NCI-H2171 treated with DMSO at 0.1 percent for 48 hours (cell line): Measurements from ENCODE around the gene GRID1.
"Not testable (repeated sequence)": the region's sequence is repeated elsewhere in the genome, so short reads cannot be mapped to it uniquely, and the experiment has no call there.

Experiments used
- DNase-seq: peaks from one replicate; lab custom pipeline; 2025; lab: John Stamatoyannopoulos, UW

GRID1 gene

GRCh38 chr10:86107131-86107530, 259.5 kb downstream of the GRID1 start:
- no peak for DNase-seq

DNA sequence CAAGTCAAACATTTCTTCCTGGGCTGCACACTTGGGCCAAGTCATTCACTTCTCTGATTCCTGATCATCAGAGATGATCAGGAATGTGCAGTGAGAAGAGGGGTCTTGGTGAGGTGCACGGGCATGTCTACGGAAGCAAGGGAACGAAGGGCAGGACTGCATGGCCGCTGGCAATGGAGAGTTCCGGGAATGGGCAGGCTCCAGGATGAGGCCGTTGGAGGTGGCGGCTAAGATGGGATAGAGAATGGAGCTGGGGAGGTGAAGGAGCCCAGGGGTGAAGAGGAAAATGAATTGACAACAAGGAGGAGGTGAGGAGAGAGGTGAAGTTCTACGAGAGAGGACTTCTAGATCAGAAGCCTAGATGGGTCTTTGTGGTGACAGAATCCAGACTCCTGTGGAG, 260.0 kb downstream of the GRID1 start:
- DNase-seq, result no peak

DNA sequence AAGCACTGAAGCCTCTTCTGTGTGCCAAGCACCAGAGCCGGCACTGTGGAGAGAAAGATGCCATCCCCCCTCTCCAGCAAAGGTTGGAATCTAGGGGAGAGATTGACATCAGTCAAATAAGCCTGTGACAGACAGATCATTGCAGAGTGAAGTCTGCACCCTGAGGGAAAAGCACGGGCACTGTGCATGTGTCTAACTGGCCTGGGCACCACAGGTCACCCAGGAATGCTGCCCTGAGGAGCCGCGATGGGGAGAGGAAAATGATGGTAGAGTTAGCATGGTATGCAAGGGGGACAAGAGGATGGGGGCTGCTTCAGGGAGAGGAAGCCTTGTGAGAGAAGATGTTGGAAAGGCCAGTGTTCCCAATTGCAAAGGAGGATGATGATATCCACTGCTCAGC, 261.0 kb downstream of the GRID1 start:
- no peak for DNase-seq

- no peak for DNase-seq
These were observed 261.4 kb downstream of the GRID1 start for GRCh38 chr10:86105181-86105580.

DNA sequence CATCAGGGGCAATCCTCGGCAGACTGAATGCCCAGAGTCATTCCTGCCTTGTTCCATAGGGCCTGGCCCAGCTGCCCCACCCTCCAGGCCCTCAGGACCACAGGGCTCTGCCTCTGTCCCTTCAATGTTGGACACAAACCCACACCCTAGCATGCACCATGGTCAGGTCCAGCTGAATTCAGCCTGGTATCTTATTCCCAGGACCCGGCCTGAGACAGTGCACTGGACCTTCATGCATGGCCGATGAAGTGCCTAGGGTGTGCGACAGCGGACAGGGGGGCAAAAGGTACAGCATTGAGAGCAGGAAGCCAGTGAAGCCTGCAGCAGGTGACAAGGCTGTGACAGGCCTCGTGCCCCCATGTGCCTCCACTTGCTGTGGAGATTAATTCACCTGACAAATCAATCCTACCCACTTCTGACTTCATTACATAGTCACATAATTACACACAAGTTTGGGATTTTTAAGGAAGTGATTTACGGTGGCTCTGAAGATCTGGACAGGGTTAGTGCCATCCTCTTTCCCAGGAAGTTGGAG, 261.9 kb downstream of the GRID1 start:
- no peak for DNase-seq

DNA sequence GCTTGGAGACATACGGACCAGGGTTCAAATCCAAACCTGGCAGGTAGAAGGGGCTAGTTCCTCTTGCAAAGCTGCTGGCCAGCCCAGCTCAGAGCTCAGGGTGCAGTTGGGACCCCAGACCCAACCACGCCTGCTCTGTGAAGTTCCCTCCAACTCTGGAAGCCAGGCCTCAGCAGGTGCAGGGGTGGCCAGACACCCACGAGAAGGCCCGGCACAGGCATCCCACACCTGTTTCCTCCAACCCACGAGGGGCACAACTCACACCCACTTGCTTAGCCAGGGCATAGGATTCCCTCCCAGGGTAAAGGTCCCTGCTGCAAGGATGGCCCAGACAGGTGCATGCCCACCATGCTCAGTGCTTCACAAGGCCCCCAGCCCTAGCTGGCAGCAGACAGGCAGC, 262.4 kb downstream of the GRID1 start:
- DNase-seq, result no peak

- no peak for DNase-seq
These were observed 263.0 kb downstream of the GRID1 start for GRCh38 chr10:86103391-86104101.

- DNase-seq, result no peak
These were observed 264.1 kb downstream of the GRID1 start for GRCh38 chr10:86102451-86102850.

DNA sequence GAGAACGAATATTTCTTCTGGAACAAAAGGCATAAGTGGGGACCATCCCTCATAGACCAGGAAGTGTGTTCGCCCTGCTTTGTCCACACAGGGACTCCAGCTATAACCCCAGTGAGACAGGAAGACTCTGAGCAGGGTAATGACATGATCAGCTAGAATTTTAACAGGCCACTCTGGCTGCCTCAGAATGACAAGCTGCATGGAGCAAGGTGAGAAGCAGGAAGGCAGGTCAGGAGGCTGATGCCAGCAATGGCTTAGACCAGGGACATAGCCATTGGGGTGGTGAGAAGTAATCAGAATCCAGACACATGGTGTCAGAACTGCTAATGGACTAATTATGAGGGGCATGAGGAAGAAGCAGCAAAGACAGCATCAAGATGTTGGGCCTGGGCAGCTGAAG, 264.6 kb downstream of the GRID1 start:
- DNase-seq, result no peak

GRCh38 chr10:86100581-86101061, 266.0 kb downstream of the GRID1 start:
- peak; percentile 4 for DNase-seq

DNA sequence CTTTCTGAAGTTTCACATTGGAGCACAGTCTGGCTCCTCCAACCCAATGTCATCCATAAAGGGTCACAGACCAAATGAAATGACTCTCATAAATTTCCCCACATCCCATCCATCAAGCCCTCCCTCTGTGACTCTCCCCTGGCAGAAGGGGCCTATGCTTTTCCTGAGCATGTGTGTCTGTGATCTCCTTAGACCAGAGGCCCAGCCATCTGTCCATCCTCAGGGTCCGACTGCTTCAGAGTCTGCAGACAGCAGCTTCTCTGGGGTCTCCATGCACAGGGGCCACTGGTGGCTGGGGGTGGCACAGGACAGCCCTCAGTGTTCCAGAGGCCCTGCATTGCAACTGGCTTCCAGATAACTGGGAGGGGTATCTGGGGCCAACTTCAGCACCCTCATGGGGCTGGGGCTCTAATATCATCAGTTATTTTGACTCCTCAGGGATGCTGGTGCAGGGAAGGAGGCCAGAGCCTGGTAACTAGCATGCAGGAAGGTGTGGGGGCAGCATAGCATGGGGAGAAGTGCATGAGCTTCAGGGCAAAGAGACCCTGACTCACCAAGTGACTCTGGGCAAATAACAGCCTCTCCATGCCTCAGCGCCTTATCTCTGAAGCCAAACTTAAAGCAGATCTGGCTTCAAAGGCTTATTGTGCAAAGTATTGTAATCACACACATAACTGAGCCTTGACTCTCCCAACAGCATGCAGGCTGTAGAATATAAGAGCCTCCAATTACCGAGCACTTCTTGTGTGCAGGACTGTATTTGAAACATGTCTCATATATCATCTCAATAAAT, 266.9 kb downstream of the GRID1 start:
- no peak for DNase-seq

GRCh38 chr10:86098187-86098881, 268.3 kb downstream of the GRID1 start:
- DNase-seq, result no peak

- not testable (repeated sequence) for DNase-seq
These were observed 271.5 kb downstream of the GRID1 start for GRCh38 chr10:86095061-86095460.

DNA sequence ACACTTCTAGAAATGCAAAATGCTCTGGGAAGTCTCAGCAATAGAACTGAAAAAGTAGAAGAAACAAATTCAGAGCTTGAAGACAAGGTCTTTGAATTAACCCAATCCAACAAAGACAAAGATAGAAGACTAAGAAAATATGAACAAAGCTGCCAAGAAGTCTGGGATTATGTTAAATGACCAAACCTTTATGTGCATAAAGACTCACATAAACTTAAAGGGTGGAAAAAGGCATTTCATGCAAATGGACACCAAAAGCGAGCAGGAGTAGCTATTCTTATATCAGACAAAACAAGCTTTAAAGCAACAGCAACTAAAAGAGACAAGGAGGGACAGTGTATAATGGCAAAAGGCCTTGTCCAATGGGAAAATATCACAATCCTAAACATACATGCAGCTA, 274.3 kb downstream of the GRID1 start:
- DNase-seq, result not testable (repeated sequence)

DNA sequence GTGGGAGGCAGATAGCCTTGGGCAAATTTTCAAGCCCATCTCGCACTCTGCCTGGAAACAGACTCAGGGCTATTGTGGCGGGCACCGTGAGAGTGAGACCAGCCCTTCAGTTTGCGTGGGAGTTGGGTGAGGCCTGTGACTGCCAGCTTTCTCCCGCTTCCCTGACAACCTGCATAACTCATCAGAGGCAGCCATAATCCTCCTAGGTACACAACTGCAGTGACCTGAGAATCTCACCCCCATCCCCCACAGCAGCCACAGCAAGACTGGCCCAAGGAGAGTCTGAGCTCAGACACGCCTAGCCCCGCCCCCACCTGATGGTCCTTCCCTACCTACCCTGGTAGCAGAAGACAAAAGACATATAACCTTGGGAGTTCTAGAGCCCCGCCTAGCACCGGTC, 275.4 kb downstream of the GRID1 start:
- DNase-seq, result no peak

DNA sequence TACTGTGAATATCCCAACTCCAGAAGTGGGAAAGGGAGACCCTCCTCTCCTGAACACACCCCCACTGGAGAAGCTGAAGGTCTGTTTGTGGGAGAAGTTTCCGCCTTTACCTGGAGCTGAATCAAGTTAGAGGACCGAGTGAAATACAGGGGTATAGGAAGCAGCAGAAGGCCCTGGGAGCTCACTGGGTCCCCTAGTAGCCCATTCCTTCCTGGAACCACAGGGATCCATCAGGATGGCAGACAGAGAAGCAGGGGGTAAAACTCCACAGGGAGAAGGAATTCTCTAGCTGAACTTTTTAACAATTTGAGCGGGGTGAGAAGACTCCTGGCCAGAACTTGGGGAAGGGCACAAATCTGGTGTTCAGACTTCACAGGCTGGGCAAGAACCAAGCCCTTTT, 275.8 kb downstream of the GRID1 start:
- DNase-seq, result no peak

GRCh38 chr10:86087716-86088115, 278.9 kb downstream of the GRID1 start:
- no peak for DNase-seq

- no peak for DNase-seq
These were observed 280.2 kb downstream of the GRID1 start for GRCh38 chr10:86086418-86086817.

GRCh38 chr10:86085686-86086085, 280.9 kb downstream of the GRID1 start:
- no peak for DNase-seq

- DNase-seq, result no peak
These were observed 281.5 kb downstream of the GRID1 start for GRCh38 chr10:86085136-86085535.

GRCh38 chr10:86084585-86084984, 282.0 kb downstream of the GRID1 start:
- DNase-seq, result no peak

- no peak for DNase-seq
These were observed 282.9 kb downstream of the GRID1 start for GRCh38 chr10:86083664-86084175.
